Measurements from ENCODE around the gene MMP24.

GRCh38 chr20:35295058-35295457, 68.6 kb downstream of the MMP24 start:
- no peak for TF ChIP-seq CTCF (conservative IDR thresholded peaks at IDR 0.05; ENCODE audit: low read length)
- TF ChIP-seq EZH2phosphoT487 (IDR thresholded peaks at IDR 0.05; ENCODE audit: borderline replicate concordance, low read depth, low read length) = no peak
